ENCODE data around the gene EEF1AKMT4.
"Not testable (repeated sequence)": the region's sequence is repeated elsewhere in the genome, so short reads cannot be mapped to it uniquely, and the experiment has no call there.

EEF1AKMT4 gene

GRCh38 chr3:184260724-184261269 lies 11.3 kb downstream of the EEF1AKMT4 start:
- TF ChIP-seq POLR2AphosphoS5 (IDR thresholded peaks at IDR 0.05; ENCODE audit: low read depth) (no peak), CTCF (IDR thresholded peaks at IDR 0.05; ENCODE audit: insufficient read depth, low read length) (no peak), GABPA (IDR thresholded peaks at IDR 0.05; ENCODE audit: low read depth) (no peak), SPI1 (IDR thresholded peaks at IDR 0.05; ENCODE audit: borderline replicate concordance, low read depth) (no peak), REST (IDR thresholded peaks at IDR 0.05; ENCODE audit: insufficient replicate concordance, low read depth) (no peak)
- H3K4me3 ChIP-seq (replicated peaks; ENCODE audit: insufficient read depth, low read length) = peak overlapping the region; percentile 50
- DNase-seq (ENCODE audit: low read depth in 1 of 2, low spot score in 1 of 2) = no peak
- H3K27me3 ChIP-seq (ENCODE audit: insufficient read depth, poor library complexity, severe bottlenecking) = peaks cover 23% of the 10 kb centered on the region
- H3K27ac ChIP-seq (replicated peaks) = no peak overlapping the region

DNA sequence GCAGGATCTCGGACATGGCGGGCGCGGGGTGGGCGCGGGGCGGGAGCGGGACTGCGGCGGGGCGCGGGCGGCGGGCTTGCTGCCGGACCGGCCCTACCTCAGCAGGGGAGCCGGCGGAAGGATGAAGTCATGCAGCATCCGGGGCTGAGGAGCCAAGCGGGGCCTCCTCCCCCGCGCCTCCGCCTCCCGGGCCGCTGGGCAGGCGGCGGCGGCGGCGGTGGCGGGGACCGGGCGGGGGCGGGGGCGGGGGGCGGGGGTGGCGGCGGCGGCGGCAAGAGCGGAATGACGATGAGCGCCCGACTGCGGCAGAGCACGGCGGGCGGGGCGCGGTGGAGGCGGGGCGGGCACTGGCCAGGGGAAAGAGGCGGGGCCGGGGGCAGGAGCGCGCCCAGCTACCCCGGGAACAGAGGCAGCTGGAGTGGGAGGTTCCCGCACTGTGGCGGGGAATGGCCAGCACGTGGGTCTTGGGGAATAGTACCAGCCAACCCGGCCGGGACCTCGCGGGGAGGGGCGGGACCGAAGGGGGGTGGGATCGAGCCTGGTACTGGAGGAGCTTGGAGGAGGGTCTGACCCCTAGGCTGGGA lies 11.9 kb downstream of the EEF1AKMT4 start, which contains the start of gene CAMK2N2:
Gene CAMK2N2, minus strand, starts transcription at position 284 of the 584 bp plus-strand sequence. Its CDS starts 268 bp downstream, at position 16.
- Histone ChIP-seq H3K27ac (replicated peaks) (no peak within 1 kb of the TSS), H3K27me3 (ENCODE audit: insufficient read depth, poor library complexity, severe bottlenecking) (peaks cover 23% of the 10 kb centered on the region), H3K4me3 (replicated peaks; ENCODE audit: insufficient read depth, low read length) (peak within 1 kb of the TSS; percentile 50)
- no peak for TF ChIP-seq POLR2AphosphoS5 (IDR thresholded peaks at IDR 0.05; ENCODE audit: low read depth)
- DNase-seq (ENCODE audit: low read depth in 1 of 2, low spot score in 1 of 2) = peak in 1 of 2 experiments; percentile 21

DNA sequence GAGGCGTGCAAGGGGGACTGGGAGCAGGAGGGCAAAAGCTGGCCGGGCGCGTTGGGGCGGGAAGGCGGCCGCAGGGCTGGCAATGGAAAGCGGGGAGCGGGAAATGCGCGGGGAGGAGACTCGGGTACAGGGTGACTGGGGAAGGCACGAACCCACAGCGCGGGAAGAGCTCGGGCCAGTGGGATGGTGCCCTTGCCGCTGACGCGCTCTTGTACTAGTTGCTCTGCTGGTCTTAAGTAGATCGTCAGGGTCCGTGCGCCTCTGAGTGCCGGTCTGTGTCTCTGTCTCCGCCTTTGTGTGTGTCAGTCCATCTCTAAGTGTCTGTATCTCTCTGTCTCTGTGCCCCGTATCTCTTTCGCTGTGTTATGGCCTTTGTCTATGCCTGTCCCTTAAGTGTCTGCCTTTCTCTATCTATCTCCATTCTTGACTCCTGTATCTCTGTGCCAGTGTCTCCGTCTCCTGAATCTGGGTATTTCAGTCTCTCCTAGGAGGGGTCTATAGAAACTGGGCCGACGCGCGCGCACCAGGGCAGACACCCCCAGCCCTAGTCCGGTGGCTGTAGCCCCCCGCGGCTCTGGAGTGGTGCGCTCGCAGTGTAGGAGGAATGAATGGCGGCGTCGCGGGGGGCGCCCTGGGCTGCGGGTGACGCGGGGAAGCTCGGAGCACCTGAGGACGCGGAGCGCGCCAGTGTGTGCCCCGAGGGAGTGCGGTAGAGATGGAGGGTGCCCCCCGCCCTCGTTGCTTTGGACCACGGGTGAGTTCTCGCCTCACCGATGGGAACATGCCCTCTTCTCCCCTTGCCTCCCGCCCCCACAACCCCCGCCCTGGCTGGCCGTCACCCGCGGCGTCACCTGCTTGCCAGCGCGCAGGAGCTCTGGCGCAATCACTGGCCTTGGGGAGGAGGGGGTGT lies 12.6 kb downstream of the EEF1AKMT4 start:
- peak in 1 of 2 experiments; percentile 13 for DNase-seq (ENCODE audit: low read depth in 1 of 2, low spot score in 1 of 2)
- peak overlapping the region; percentile 50 for H3K4me3 ChIP-seq (replicated peaks; ENCODE audit: insufficient read depth, low read length)
- no peak for TF ChIP-seq GABPA (IDR thresholded peaks at IDR 0.05; ENCODE audit: low read depth)
- TF ChIP-seq POLR2AphosphoS5 (IDR thresholded peaks at IDR 0.05; ENCODE audit: low read depth) = no peak
- no peak for TF ChIP-seq SPI1 (IDR thresholded peaks at IDR 0.05; ENCODE audit: borderline replicate concordance, low read depth)
- no peak for TF ChIP-seq REST (IDR thresholded peaks at IDR 0.05; ENCODE audit: insufficient replicate concordance, low read depth)
- TF ChIP-seq CTCF (IDR thresholded peaks at IDR 0.05; ENCODE audit: insufficient read depth, low read length) = no peak
- H3K27me3 ChIP-seq (ENCODE audit: insufficient read depth, poor library complexity, severe bottlenecking) = peaks cover 23% of the 10 kb centered on the region
- no peak overlapping the region for H3K27ac ChIP-seq (replicated peaks)

DNA sequence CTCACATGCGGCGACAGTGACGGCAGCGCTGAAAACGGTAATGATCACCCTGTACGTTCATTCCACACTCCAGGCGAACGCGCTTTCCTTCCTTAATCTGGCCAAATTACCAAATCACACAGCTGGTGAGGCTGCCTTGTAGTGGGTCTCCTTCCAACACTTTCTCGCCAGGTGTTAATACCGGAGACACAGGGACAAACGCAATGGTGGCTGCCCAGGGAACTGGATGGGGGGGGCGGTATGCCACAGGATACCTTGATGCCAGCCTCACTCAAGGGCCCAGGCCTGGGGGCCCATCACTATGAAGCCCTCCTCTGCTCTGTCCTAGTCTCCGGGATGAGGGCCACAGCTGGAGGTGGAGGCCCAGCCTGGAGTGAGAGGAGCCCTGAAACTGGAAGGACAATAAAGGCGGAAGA lies 13.3 kb downstream of the EEF1AKMT4 start:
- TF ChIP-seq SPI1 (IDR thresholded peaks at IDR 0.05; ENCODE audit: borderline replicate concordance, low read depth) (no peak), POLR2AphosphoS5 (IDR thresholded peaks at IDR 0.05; ENCODE audit: low read depth) (no peak), REST (IDR thresholded peaks at IDR 0.05; ENCODE audit: insufficient replicate concordance, low read depth) (no peak)
- Histone ChIP-seq H3K4me3 (replicated peaks; ENCODE audit: insufficient read depth, low read length) (no peak overlapping the region), H3K27me3 (ENCODE audit: insufficient read depth, poor library complexity, severe bottlenecking) (peaks cover 23% of the 10 kb centered on the region), H3K27ac (replicated peaks) (no peak overlapping the region)
- DNase-seq (ENCODE audit: low read depth in 1 of 2, low spot score in 1 of 2) = peak in 1 of 2 experiments; percentile 25

DNA sequence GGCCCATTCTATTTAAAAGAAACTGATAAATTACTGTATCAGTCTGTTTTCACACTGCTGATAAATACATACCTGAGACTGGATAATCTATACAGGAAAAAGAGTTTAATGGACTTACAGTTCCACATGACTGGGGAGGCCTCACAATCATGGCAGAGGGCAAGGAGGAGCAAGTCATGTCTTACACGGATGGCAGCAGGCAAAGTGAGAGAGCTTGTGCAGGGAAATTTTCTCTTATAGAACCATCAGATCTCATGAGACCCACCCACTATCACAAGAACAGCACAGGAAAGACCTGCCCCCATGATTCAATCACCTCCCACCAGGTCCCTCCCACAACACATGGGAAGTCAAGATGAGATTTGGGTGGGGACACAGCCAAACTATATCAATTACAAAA lies 17.8 kb downstream of the EEF1AKMT4 start:
- not testable (repeated sequence) for H3K27me3 ChIP-seq (ENCODE audit: insufficient read depth, poor library complexity, severe bottlenecking)

More for the DNA sequence above, 17.8 kb downstream of the EEF1AKMT4 start:
- not testable (repeated sequence) for H3K27ac ChIP-seq (replicated peaks); DNase-seq (ENCODE audit: low read depth in 1 of 2, low spot score in 1 of 2); H3K4me3 ChIP-seq (replicated peaks; ENCODE audit: insufficient read depth, low read length)
